HG02840 (cell line): ENCODE results near the gene POU6F2.

Source experiments
- ATAC-seq: cut with Tn5 transposase; IDR thresholded peaks from one replicate; pipeline ENCODE4 v1.9.1; 2021; ENCODE audit warnings: mild to moderate bottlenecking, moderate library complexity, moderate number of reproducible peaks; ENCODE audit not compliant: unreplicated experiment, low FRiP score

The POU6F2 gene

GRCh38 chr7:39054731-39055130, 77.0 kb downstream of the POU6F2 start:
- ATAC-seq = no peak

DNA sequence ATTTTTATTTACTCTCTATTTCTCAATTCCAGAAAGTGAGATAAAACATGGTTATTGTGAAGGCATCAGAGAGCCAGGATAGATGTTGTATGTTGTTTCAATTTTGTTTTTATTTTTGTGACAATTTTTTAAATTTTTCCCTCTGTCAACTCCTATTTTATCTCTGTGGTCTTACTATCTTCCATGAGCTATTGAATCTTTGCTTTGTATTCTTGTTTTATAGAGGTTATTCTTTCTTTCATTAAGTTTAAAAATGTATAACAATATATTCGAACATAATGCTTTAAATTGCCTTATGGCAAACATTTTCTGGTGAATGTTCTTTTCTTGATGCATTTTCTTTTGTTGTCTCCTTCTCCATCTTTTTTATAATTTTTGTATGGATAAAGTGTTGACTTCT, 78.4 kb downstream of the POU6F2 start:
- ATAC-seq = no peak

- ATAC-seq = no peak
Observed at GRCh38 chr7:39062811-39063210, 85.1 kb downstream of the POU6F2 start.

DNA sequence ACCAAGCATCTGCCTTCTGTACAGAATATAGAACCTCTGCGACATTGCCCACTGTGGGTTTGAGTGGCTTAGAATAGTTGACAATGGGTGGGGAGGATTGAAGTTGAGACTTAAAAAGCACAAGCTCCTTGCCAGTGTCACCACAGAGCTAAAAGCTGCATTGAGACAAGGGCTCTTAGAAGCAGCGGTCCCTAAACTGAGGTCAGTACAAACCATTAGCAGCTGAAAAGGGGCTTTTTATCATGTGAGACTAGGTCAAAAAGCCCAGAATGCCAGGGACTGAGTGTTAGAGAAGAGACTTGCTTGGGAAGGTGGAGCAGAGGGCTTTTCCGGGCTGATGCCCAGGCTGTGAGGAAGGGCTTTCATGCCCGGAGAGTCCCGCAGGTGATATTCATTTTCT, 91.3 kb downstream of the POU6F2 start:
- ATAC-seq = no peak

DNA sequence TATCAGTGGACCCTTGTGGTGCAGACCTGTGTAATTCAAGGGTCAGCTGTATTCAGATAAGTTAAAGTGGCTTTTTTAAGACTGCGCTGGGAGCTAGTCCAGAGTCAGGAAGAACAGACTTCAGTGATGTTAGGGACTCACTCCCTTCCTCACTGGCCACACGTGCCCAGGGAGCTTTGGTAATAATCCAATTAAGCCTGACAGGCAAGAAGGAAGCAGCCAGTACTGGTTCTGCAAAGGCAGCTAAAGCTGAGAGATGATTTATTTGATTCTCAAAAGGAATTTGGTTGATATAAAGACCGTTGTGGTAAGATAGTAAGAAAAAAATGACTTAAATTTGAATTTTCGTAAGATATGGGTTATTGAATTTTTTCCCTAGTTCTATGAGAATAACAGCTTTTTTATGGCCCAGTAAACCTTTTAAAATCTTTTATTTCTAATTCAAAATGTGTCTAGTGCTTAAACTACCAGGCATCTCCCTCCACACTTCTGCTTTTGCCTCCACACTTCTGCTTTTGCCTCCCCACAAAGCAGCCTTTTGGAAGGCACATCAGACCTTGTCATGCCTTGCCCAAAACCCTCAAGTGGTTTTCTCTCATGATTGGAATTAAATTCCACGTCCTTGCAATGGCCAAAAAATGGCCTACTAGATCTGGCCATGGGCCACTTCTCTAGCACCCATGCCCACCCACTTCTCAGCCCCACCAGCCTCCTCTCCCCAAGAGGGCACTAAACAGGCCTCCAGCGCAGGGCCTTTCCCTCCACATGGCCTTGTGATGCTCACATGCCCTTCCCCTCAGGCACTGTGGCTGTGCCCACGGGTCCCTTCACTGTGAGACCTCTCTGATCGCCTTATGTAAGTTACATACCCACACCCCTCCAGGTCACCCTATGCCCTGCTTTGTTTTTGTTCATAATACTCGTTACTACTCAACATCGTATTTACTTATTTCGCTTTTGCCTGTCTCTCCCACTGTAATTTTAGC, 92.5 kb downstream of the POU6F2 start:
- ATAC-seq = no peak

- ATAC-seq = no peak
Observed at GRCh38 chr7:39071116-39071515, 93.4 kb downstream of the POU6F2 start.

DNA sequence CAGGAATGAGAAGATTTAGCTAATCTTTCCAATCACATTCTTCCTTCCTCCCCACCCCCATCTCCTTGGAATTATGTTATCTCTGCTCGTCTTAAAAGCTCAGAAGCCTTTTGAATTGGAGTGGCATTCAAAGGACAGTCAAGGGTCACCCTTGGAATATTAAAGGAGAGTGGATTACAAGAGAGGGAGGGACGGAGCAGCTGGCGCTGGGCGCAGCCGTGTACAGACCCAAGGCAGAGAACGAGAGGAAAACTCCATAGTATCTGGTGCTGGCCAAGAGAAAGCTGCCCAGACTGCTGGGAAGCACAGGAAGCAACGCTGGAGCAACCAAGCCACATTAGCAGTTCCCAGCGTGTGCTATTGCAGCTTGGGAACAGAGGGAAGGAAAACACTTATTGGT, 95.7 kb downstream of the POU6F2 start:
- no peak for ATAC-seq

DNA sequence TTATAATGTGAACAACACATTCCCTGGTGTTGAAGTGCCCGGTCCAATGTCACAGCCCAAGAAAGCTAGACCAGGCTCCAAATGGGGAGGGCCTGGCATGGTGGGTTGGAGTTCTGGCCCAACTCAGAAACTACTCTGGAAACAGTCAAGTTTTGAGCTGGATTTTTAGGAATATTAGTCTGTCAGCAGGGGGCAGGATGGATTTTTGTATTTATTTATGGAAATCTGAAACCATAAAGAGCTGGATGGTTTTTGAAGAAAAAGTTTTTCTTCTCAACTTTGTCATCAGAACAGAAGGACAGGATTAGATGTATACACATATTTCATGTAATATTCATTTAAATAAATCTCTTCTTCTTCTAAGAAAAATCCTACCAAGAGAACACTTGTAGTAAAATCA, 97.5 kb downstream of the POU6F2 start:
- no peak for ATAC-seq

- no peak for ATAC-seq
Observed at GRCh38 chr7:39083781-39084180, 106.1 kb downstream of the POU6F2 start.

DNA sequence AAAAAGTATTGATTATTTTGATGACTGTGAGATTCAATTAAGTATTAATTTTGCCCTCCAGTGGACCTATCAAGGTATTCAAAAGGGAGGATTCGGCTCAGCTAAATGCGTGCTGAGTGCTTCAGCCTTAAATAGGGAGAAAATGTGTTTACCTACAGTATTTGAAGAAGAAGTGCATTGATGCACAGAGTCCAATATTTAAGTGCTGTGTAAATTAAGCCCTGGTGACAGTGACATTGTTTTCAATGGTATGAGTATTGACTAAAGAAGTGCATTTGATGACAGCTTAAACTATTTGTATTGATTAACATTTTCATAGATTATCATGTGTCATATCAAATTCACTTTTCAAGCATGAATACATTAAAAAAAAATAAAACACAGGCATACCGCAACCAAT, 106.6 kb downstream of the POU6F2 start:
- no peak for ATAC-seq

DNA sequence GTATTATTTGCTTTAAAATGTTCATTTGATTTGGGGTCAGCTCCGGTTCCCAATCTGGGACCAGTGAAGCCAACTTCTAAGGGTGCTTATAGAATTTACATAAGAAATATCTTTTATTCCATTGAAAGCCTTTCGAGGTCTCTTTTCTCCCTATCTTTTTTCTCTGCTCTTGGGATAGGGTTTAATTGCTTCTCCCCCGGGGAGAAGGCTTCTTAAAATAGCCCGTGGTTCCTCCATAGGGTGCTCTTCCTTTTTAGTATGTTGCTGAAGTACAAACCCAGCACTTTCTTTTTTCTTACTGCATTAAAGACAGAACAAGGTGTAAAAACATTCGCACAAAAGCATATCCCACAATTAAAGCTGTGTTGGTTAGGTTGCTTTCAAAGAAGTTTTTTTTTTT, 107.5 kb downstream of the POU6F2 start:
- no peak for ATAC-seq

GRCh38 chr7:39085590-39086049, 107.9 kb downstream of the POU6F2 start:
- no peak for ATAC-seq

DNA sequence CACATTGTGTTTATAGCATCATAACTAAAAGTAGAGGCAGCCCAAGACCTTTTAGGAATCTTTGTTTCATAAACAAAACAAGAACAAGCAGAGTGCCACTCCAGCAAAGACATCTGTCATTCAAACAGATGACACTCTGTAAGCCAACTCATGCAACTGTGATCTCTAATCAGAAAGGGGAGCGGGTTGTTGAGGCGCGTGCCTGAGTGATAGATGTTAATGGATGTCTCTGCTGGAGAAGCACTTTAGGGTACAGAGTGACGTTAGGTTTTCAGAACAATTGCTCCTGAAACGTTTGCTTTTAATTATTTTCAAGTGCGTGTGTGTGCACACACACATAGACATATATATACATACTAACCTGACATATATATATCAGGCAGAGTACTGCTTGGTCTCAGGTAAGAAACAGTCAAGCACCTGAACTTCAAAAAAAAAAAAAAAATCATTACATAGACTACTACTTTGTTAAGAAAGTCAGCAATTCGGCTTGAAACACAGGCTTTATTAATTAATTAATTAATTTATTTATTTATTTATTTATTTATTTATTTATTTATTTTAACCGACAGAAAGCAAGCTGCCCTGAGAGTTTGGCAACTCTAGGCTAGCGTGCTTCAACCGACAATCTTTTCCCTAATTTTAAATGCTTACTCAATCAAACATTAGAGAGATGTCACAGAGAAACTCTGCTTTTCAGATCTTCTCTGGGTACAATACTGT, 109.1 kb downstream of the POU6F2 start:
- ATAC-seq = no peak

- no peak for ATAC-seq
Observed at GRCh38 chr7:39088730-39089593, 111.3 kb downstream of the POU6F2 start.

GRCh38 chr7:39091145-39091544, 113.4 kb downstream of the POU6F2 start:
- ATAC-seq = no peak

- no peak for ATAC-seq
Observed at GRCh38 chr7:39091774-39092173, 114.1 kb downstream of the POU6F2 start.

DNA sequence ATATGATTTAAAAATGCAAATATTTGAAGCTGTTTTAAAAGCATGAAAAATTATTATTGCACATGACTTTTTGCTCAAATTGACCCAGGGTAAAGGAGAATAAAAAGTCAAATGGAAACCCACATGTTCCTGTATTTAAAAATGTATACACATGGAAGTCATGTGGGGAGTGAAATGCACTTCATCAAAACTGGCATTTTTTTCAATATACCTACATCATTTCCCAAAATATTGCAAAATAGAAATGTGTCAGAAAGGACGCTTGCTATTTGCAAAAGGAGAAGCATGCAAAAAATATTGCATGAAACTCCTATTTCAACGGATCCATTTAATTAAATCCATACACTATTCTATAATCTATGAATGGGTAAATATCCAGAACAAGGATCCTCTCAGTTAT, 117.0 kb downstream of the POU6F2 start:
- ATAC-seq = no peak

DNA sequence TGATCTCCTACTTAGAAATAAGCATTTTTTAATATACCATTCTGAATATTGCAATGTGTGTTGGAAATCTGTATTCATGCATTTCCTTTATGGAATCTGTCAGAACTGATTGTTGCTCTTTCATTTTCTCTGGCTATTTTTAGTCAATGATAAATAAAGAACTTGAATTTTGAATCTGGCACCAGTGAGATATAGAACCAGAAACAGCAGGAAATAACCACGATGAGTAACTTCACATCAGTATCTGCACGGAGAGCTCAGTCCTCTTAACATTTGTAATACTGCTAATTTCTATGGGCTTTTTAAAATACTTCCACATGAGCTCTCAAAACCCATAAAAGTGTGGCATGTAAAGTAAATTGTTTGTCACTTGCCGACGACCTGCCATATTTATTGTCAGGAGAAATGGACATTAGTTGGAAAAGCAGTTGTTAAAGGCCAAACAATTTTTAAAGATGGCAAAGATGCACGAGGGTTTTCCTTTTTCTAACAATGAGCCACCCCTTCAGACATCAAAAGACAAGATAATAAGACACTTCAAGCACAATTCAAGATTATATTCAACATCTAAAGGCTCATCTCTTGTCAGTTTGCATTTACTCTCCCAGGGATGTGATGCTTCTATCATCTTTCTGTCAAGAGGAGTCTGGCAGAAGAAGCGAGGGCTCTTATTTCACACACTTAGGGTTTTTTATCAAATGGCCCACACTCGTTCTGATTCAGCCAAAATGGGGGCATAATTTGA, 118.3 kb downstream of the POU6F2 start:
- ATAC-seq = no peak

- ATAC-seq = no peak
Observed at GRCh38 chr7:39098506-39098905, 120.8 kb downstream of the POU6F2 start.

- ATAC-seq = no peak
Observed at GRCh38 chr7:39099146-39099545, 121.4 kb downstream of the POU6F2 start.
